ENCODE results near the gene EPYC. TPM values are rescaled to one million over a fixed set of nuclear protein-coding genes. Genes with fewer than 3 reads are reported as not detected.

The EPYC gene
- total RNA-seq, 1 experiment from 2014 or later = not detected

DNA sequence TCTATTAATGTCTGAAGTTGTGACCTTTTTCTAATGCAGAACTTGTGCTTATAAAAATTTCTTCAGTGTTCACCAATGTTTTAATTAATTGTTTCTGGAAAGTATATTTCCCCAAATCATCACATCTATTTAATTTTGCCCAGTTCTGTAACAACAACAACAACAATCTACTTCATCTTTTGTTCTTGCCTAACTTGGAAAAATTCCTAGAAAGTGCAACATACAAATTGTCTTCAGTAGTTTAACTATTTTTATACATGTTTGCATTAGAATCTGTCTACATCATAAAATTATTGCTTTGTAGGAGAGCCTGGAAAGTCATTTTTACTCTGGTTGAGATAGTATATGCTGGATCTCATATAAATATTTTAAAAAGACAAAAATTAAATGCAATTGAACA is 88.3 kb downstream of the EPYC start:
- POLR2A ChIA-PET (ENCODE audit: low non-redundant PET) = no interaction called here
- no peaks in the 10 kb centered on the region for H3K27me3 ChIP-seq (replicated peaks; ENCODE audit: insufficient read depth, low read depth, low read length, poor library complexity)
- no peak overlapping the region for H3K27ac ChIP-seq (ENCODE audit: low read depth, low read length, poor library complexity, severe bottlenecking)
- H3K4me3 ChIP-seq (ENCODE audit: low read depth, low read length, poor library complexity, severe bottlenecking) = no peak overlapping the region
- BruUV-seq (replicated peaks) = no TSS peak
- H3K36me3 ChIP-seq (ENCODE audit: insufficient read depth, low read length, poor library complexity, severe bottlenecking) = no peaks in the 10 kb centered on the region
- H3K4me1 ChIP-seq (ENCODE audit: insufficient read depth, low read length, poor library complexity, severe bottlenecking) = no peaks in the 10 kb centered on the region
- no peak for DNase-seq (ENCODE audit: low spot score)
- H3K9me3 ChIP-seq (ENCODE audit: low read depth, low read length, poor library complexity, severe bottlenecking) = no peaks in the 10 kb centered on the region
- intact Hi-C loops (cut with micrococcal nuclease; ENCODE audit: unreplicated experiment) = no loop called here
- CTCF ChIA-PET = no interaction called here
- TF ChIP-seq, protein P1, sequence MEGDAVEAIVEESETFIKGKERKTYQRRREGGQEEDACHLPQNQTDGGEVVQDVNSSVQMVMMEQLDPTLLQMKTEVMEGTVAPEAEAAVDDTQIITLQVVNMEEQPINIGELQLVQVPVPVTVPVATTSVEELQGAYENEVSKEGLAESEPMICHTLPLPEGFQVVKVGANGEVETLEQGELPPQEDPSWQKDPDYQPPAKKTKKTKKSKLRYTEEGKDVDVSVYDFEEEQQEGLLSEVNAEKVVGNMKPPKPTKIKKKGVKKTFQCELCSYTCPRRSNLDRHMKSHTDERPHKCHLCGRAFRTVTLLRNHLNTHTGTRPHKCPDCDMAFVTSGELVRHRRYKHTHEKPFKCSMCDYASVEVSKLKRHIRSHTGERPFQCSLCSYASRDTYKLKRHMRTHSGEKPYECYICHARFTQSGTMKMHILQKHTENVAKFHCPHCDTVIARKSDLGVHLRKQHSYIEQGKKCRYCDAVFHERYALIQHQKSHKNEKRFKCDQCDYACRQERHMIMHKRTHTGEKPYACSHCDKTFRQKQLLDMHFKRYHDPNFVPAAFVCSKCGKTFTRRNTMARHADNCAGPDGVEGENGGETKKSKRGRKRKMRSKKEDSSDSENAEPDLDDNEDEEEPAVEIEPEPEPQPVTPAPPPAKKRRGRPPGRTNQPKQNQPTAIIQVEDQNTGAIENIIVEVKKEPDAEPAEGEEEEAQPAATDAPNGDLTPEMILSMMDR (conservative IDR thresholded peaks at IDR 0.05; ENCODE audit: low read depth, low read length) = no peak
- no peak for TF ChIP-seq EZH2 (IDR thresholded peaks at IDR 0.05; ENCODE audit: borderline replicate concordance, low read depth, low read length, poor library complexity, severe bottlenecking)

DNA sequence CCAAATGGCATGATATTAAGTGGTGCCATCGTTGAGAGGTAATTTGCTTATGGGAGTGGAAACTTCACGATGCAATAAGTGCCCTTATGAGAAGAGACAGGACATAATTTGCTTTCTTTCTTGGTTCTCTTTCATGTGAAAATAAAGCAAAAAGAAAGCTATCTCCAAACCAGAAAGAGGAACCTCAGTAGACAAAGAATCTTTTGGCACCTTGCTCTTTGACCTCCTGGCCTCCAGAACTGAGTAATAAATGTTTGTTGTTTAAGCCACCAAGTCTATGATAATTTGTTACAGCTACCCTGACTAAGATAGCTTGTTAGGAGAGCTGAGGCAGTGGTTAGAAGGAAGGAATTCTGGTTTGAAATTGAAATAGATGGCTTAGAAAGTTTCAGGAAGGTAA is 89.4 kb downstream of the EPYC start:
- Histone ChIP-seq H3K27me3 (replicated peaks; ENCODE audit: insufficient read depth, low read depth, low read length, poor library complexity) (no peaks in the 10 kb centered on the region), H3K4me1 (ENCODE audit: insufficient read depth, low read length, poor library complexity, severe bottlenecking) (no peaks in the 10 kb centered on the region), H3K36me3 (ENCODE audit: insufficient read depth, low read length, poor library complexity, severe bottlenecking) (no peaks in the 10 kb centered on the region), H3K27ac (ENCODE audit: low read depth, low read length, poor library complexity, severe bottlenecking) (no peak overlapping the region), H3K4me3 (ENCODE audit: low read depth, low read length, poor library complexity, severe bottlenecking) (no peak overlapping the region), H3K9me3 (ENCODE audit: low read depth, low read length, poor library complexity, severe bottlenecking) (no peaks in the 10 kb centered on the region)
- BruUV-seq (replicated peaks) = no TSS peak
- DNase-seq (ENCODE audit: low spot score) = no peak
- ChIA-PET CTCF (no interaction called here), POLR2A (ENCODE audit: low non-redundant PET) (no interaction called here)
- intact Hi-C loops (cut with micrococcal nuclease; ENCODE audit: unreplicated experiment) = no loop called here
- TF ChIP-seq, protein P1 (conservative IDR thresholded peaks at IDR 0.05; ENCODE audit: low read depth, low read length) = no peak

Other genes starting within 250 kb of the EPYC start
- gene CCER1, start 49.8 kb downstream of the EPYC start, total RNA-seq (2021) = not detected in 2 replicates
- not detected in 2 replicates for gene KERA, start 53.1 kb upstream of the EPYC start, total RNA-seq (2021)
- gene LUM, start 106.5 kb upstream of the EPYC start, total RNA-seq (2021) = 0.42 TPM in 1 of 2 replicates, not detected in the other
- 3.5 and 3.6 TPM in 2 replicates for gene DCN, start 177.8 kb upstream of the EPYC start, total RNA-seq (2021)